WERI-Rb-1 (cell line): ENCODE results near the gene ROBO1.

ENCODE experiments used
- DNase-seq: peaks from one replicate; pipeline ENCODE4 v3.0.0-alpha.2; 2020
- H3K27ac ChIP-seq: fragments of 250-450 bp; sonication (Bioruptor Pico); 2 replicates; pipeline ENCODE4 v1.5.1; 2020; ENCODE audit warnings: mild to moderate bottlenecking, moderate library complexity
- H3K27me3 ChIP-seq: fragments of 250-450 bp; sonication (Bioruptor Pico); 2 replicates; pipeline ENCODE4 v1.5.1; 2021; ENCODE audit warnings: mild to moderate bottlenecking, low read depth, moderate library complexity; ENCODE audit not compliant: insufficient read depth, severe bottlenecking
- H3K36me3 ChIP-seq: fragments of 250-450 bp; sonication (Bioruptor Pico); 2 replicates; pipeline ENCODE4 v1.5.1; 2020; ENCODE audit warnings: mild to moderate bottlenecking, moderate library complexity
- H3K4me3 ChIP-seq: 2 replicates; pipeline ENCODE4 v1.5.1; 2011; ENCODE audit warnings: low read depth, mild to moderate bottlenecking, control low read depth, low read length
- H3K9me3 ChIP-seq: fragments of 250-450 bp; sonication (Bioruptor Pico); 2 replicates; pipeline ENCODE4 v1.5.1; 2021; ENCODE audit warnings: mild to moderate bottlenecking, moderate library complexity; ENCODE audit not compliant: severe bottlenecking
- TF ChIP-seq, protein P1 (sequence below): IDR thresholded peaks from 2 replicates; pipeline ENCODE4 v1.5.1; 2011; ENCODE audit warnings: low read depth, mild to moderate bottlenecking, control low read depth, inconsistent platforms, low read length

Gene ROBO1

DNA sequence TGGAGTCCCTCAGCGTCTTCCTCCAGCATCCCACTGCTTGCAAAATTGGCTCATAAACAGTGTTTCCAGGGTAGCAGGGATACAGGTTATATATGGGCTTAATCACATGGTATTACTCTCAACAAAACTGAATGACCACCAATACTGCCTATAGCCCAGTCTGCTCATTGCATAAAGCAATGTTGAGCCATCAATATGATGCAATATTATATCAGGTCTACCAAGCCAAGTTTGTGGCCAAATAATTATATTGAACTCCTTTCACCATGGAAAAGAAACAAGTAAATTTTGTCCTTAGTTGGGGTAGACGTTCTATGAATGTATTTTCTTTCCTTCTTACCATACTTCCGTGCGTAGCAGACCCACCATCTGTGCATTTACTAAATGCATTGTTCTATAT lies 652.3 kb downstream of the ROBO1 start:
- Histone ChIP-seq H3K36me3 (no peaks in the 10 kb centered on the region), H3K4me3 (no peak overlapping the region), H3K27ac (no peak overlapping the region), H3K9me3 (no peaks in the 10 kb centered on the region), H3K27me3 (no peaks in the 10 kb centered on the region)
- TF ChIP-seq, protein P1, sequence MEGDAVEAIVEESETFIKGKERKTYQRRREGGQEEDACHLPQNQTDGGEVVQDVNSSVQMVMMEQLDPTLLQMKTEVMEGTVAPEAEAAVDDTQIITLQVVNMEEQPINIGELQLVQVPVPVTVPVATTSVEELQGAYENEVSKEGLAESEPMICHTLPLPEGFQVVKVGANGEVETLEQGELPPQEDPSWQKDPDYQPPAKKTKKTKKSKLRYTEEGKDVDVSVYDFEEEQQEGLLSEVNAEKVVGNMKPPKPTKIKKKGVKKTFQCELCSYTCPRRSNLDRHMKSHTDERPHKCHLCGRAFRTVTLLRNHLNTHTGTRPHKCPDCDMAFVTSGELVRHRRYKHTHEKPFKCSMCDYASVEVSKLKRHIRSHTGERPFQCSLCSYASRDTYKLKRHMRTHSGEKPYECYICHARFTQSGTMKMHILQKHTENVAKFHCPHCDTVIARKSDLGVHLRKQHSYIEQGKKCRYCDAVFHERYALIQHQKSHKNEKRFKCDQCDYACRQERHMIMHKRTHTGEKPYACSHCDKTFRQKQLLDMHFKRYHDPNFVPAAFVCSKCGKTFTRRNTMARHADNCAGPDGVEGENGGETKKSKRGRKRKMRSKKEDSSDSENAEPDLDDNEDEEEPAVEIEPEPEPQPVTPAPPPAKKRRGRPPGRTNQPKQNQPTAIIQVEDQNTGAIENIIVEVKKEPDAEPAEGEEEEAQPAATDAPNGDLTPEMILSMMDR, result no peak
- DNase-seq, result no peak

DNA sequence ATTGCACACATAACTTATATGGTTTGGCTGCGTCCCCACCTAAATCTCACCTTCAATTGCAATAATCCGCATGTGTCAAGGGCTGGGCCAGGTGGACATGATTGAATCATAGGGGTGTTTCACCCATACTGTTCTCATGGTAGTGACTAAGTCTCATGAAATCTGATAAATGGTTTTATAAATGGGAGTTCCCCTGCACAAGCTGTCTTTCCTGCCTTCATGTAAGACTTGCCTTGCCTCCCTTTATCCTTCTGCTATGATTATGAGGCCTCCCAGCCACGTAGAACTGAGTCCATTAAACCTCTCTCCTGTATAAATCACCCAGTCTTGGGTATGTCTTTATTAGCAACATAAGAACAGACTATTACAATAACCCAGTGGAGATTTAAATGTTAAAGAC lies 653.9 kb downstream of the ROBO1 start:
- H3K36me3 ChIP-seq, result no peaks in the 10 kb centered on the region

DNA sequence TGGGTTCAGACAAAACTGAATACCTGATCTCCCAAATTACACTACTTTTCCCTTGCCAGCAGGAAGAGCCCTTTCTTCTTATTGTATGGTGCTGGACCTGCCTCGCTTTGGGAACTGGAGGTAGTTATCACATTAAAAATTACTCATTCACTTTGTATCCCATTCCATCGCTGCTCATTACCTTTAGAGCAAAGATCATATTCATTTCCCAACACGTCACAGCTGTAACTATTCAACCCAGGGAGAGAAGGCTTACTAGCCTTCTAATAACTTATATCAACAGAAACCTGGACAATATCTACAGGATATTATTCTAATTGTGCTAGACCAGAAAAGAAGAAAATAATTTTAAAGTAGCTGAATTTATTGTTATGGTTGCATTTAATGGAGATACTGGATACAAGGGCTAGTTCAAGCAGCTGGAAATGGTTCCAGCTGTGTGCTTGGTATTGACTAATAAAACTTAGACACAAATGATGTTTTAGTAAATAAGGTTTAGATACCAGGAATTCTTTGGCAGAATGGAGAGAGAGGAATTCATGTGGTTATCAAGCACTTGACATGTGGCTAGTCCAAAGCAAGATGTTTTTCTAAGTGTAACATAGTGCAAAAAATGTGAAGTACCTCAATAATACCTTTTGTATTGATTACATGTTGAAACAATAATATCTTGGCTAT lies 656.3 kb downstream of the ROBO1 start:
- Histone ChIP-seq H3K27me3 (no peaks in the 10 kb centered on the region), H3K36me3 (no peaks in the 10 kb centered on the region), H3K9me3 (no peaks in the 10 kb centered on the region), H3K27ac (no peak overlapping the region), H3K4me3 (no peak overlapping the region)
- TF ChIP-seq, protein P1, result no peak
- no peak for DNase-seq

More for the DNA sequence above, 653.9 kb downstream of the ROBO1 start:
- H3K27me3 ChIP-seq, result no peaks in the 10 kb centered on the region
- TF ChIP-seq, protein P1, result no peak
- H3K27ac ChIP-seq, result no peak overlapping the region
- H3K4me3 ChIP-seq, result no peak overlapping the region
- DNase-seq, result no peak
- no peaks in the 10 kb centered on the region for H3K9me3 ChIP-seq

DNA sequence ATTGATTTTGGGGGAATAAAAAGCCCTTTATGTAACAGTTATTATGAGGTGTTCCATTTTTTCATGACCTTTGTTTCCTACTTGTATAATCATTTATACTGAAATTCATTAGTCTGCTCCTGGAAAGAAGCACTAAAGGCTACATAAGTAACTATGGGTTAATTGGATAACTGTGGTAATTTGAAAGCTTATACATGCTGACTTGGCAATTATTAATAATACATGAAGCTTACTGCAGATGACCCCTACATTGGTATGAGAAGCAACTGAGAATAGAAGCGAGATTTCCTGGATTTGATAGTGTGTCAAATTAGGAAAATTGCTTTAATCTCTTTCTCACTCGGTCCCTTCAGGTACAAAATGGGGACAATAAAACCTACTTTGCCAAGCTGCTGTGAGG lies 658.0 kb downstream of the ROBO1 start:
- DNase-seq, result no peak
- TF ChIP-seq, protein P1, result no peak
- Histone ChIP-seq H3K9me3 (no peaks in the 10 kb centered on the region), H3K4me3 (no peak overlapping the region), H3K27me3 (no peaks in the 10 kb centered on the region), H3K27ac (no peak overlapping the region), H3K36me3 (no peaks in the 10 kb centered on the region)

DNA sequence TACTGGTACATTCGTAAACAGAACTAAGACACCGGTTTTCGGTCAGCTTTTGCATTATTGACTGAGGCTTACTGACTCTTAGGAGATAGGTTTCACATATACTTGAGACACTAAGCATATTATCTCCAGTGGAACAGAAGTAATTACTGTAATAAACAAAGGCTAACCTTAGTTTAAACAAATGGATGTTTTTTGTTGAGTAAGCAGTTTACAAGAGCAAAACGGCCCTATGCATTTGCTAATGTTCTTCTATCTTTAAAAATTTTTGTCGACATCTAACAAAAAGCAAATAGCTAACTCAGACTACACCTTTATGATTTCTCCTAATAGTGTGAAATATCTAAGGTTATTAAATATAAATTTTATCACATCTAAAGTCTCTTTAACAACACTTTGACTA lies 664.5 kb downstream of the ROBO1 start:
- no peak overlapping the region for H3K4me3 ChIP-seq
- TF ChIP-seq, protein P1, result no peak
- no peaks in the 10 kb centered on the region for H3K9me3 ChIP-seq
- no peak for DNase-seq
- H3K36me3 ChIP-seq, result no peaks in the 10 kb centered on the region
- no peaks in the 10 kb centered on the region for H3K27me3 ChIP-seq
- H3K27ac ChIP-seq, result peak overlapping the region; percentile 28
